DOHH2 (cell line): ENCODE data around the gene CBX5.

ENCODE experiments used
- H3F3A ChIP-seq: fragments of 200-600 bp; sonication (generic), shearing (Covaris generic); 2 replicates; pipeline ENCODE4 v1.6.0; 2016; ENCODE audit warnings: antibody characterized with exemption, mild to moderate bottlenecking; ENCODE audit not compliant: control insufficient read depth, insufficient read depth
- H3K27ac ChIP-seq: fragments of 200-600 bp; sonication (generic); 2 replicates; pipeline ENCODE4 v1.5.1; 2014; ENCODE audit warnings: low read depth, mild to moderate bottlenecking, low read length, moderate library complexity
- H3K27me3 ChIP-seq: fragments of 200-600 bp; sonication (generic); 2 replicates; pipeline ENCODE4 v1.6.1; 2014; ENCODE audit warnings: mild to moderate bottlenecking, low read length, mixed read lengths; ENCODE audit not compliant: control insufficient read depth
- H3K36me3 ChIP-seq: fragments of 200-600 bp; sonication (generic); 2 replicates; pipeline ENCODE4 v1.6.1; 2014; ENCODE audit warnings: mild to moderate bottlenecking, low read length, moderate library complexity, mixed read lengths; ENCODE audit not compliant: control insufficient read depth
- H3K4me1 ChIP-seq: fragments of 200-600 bp; sonication (generic); 2 replicates; pipeline ENCODE4 v1.6.1; 2014; ENCODE audit warnings: mild to moderate bottlenecking, low read length, mixed read lengths; ENCODE audit not compliant: control insufficient read depth
- H3K4me2 ChIP-seq: fragments of 200-600 bp; sonication (generic); 2 replicates; pipeline ENCODE4 v1.6.0; 2014; ENCODE audit warnings: mild to moderate bottlenecking, low read length, moderate library complexity
- H3K4me3 ChIP-seq: fragments of 200-600 bp; sonication (generic); 2 replicates; pipeline ENCODE4 v1.5.1; 2014; ENCODE audit warnings: mild to moderate bottlenecking, low read length, mixed read lengths
- H3K79me2 ChIP-seq: fragments of 200-600 bp; sonication (generic); 2 replicates; pipeline ENCODE4 v1.6.1; 2014; ENCODE audit warnings: mild to moderate bottlenecking, low read length, mixed read lengths; ENCODE audit not compliant: control insufficient read depth
- H3K9me2 ChIP-seq: fragments of 200-600 bp; sonication (generic); replicated peaks from 2 replicates; pipeline ENCODE4 v1.6.1; 2014; ENCODE audit warnings: mild to moderate bottlenecking, low read length, mixed read lengths; ENCODE audit not compliant: control insufficient read depth
- H3K9me3 ChIP-seq: fragments of 200-600 bp; sonication (generic); 2 replicates; pipeline ENCODE4 v1.6.1; 2014; ENCODE audit warnings: antibody characterized with exemption, low read length, mixed read lengths; ENCODE audit not compliant: control insufficient read depth, insufficient read depth
- H4K20me1 ChIP-seq: fragments of 200-600 bp; sonication (generic); 2 replicates; pipeline ENCODE4 v1.6.0; 2014; ENCODE audit warnings: low read depth, mild to moderate bottlenecking, antibody characterized with exemption, low read length, moderate library complexity; ENCODE audit not compliant: control insufficient read depth, insufficient read depth
- CTCF ChIP-seq: fragments of 200-600 bp; sonication (generic); IDR thresholded peaks from one replicate; pipeline ENCODE4 v1.5.1; 2014; ENCODE audit warnings: antibody characterized with exemption, mild to moderate bottlenecking, low read depth, low read length; ENCODE audit not compliant: poor library complexity, severe bottlenecking
- EZH2phosphoT487 ChIP-seq: fragments of 200-600 bp; sonication (generic); IDR thresholded peaks from 2 replicates; pipeline ENCODE4 v1.6.1; 2017; ENCODE audit warnings: borderline replicate concordance, mild to moderate bottlenecking, antibody characterized with exemption, low read length, moderate library complexity, mixed read lengths

The CBX5 gene

GRCh38 chr12:54200412-54200811, 79.5 kb downstream of the CBX5 start:
- peaks cover 5% of the 10 kb centered on the region for H3K27me3 ChIP-seq
- peaks cover 13% of the 10 kb centered on the region; the same call in 1 of the 2 replicates for H3F3A ChIP-seq

DNA sequence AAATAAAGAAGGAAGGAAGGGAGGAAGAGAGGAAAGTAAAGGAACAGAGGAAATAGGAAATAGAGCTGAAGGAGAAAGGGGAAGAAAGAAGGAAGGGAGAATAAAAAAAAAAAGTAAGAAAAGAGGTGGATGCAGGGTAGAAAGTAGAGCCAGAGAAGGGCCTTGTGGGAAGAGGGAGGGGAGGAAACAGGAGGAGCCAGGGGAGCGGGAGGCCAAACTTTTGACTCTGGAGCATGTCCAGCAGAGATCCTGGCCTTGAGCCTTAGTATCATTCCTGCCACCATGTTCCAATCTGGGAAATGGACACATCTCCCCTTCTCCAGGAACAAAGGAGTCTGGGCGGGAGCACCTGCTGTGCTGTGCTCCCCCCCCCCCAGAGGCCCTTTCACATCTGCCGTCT, 80.0 kb downstream of the CBX5 start:
- peaks cover 67% of the 10 kb centered on the region for H3K4me1 ChIP-seq
- H3K79me2 ChIP-seq = no peaks in the 10 kb centered on the region
- H3K4me2 ChIP-seq = no peak overlapping the region
- H3K4me3 ChIP-seq = no peak overlapping the region
- H3K36me3 ChIP-seq = no peaks in the 10 kb centered on the region
- TF ChIP-seq CTCF (no peak), EZH2phosphoT487 (no peak)
- no peaks in the 10 kb centered on the region for H4K20me1 ChIP-seq
- peaks cover 13% of the 10 kb centered on the region; the same call in 1 of the 2 replicates for H3F3A ChIP-seq
- no peaks in the 10 kb centered on the region for H3K9me2 ChIP-seq
- H3K27me3 ChIP-seq = 0 out of 2 replicates have a peak, but pooled peaks cover under 1% of the 10 kb centered on the region
- H3K9me3 ChIP-seq = no peaks in the 10 kb centered on the region
- no peak overlapping the region for H3K27ac ChIP-seq

More at GRCh38 chr12:54200412-54200811, 79.5 kb downstream of the CBX5 start:
- no peak overlapping the region for H3K4me2 ChIP-seq
- H3K79me2 ChIP-seq = no peaks in the 10 kb centered on the region
- H3K36me3 ChIP-seq = no peaks in the 10 kb centered on the region
- no peak overlapping the region for H3K4me3 ChIP-seq
- H3K9me2 ChIP-seq = no peaks in the 10 kb centered on the region
- no peaks in the 10 kb centered on the region for H3K9me3 ChIP-seq
- H4K20me1 ChIP-seq = no peaks in the 10 kb centered on the region
- no peak overlapping the region for H3K27ac ChIP-seq
- H3K4me1 ChIP-seq = peaks cover 62% of the 10 kb centered on the region
- TF ChIP-seq CTCF (no peak), EZH2phosphoT487 (no peak)

GRCh38 chr12:54199034-54199433, 80.9 kb downstream of the CBX5 start:
- Histone ChIP-seq H3K36me3 (no peaks in the 10 kb centered on the region), H4K20me1 (no peaks in the 10 kb centered on the region), H3K4me1 (peaks cover 69% of the 10 kb centered on the region), H3K27ac (no peak overlapping the region), H3K79me2 (no peaks in the 10 kb centered on the region), H3K9me3 (no peaks in the 10 kb centered on the region), H3K4me2 (no peak overlapping the region), H3F3A (peaks cover 13% of the 10 kb centered on the region; the same call in 1 of the 2 replicates), H3K27me3 (no peaks in the 10 kb centered on the region), H3K4me3 (no peak overlapping the region), H3K9me2 (no peaks in the 10 kb centered on the region)
- no peak for TF ChIP-seq CTCF
- TF ChIP-seq EZH2phosphoT487 = no peak
